ENCODE data around the gene PCDHGA7. TPM values are rescaled to one million over a fixed set of nuclear protein-coding genes. Genes with fewer than 3 reads are reported as not detected.

PCDHGA7 gene
- total RNA-seq, 4 donors from 2014 or later = 5.1 to 9.8 (median 7.8) TPM

Other genes starting within 250 kb of the PCDHGA7 start
- 10 to 100 TPM in 2 of 4 donors, 1 to 10 TPM in 2; 7.1 to 21.4 (median 11.1) TPM for gene PCDHB5, start 247.5 kb upstream of the PCDHGA7 start, total RNA-seq
- 1 to 10 TPM in 2 of 4 donors, under 1 TPM in 2; 0.13 to 2.4 (median 0.71) TPM for gene PCDHB6, start 232.7 kb upstream of the PCDHGA7 start, total RNA-seq
- 1 to 10 TPM in 3 of 4 donors, under 1 TPM in 1; 0.67 to 2.8 (median 2.1) TPM for gene PCDHB7, start 210.1 kb upstream of the PCDHGA7 start, total RNA-seq
- 1 to 10 TPM in 3 of 4 donors, under 1 TPM in 1; 0.67 to 2.6 (median 1.8) TPM for gene PCDHB8, start 205.0 kb upstream of the PCDHGA7 start, total RNA-seq
- gene PCDHB16, start 200.4 kb upstream of the PCDHGA7 start, total RNA-seq = 1 to 10 TPM; 3.5 to 4.8 (median 4.1) TPM
- gene PCDHB9, start 195.6 kb upstream of the PCDHGA7 start, total RNA-seq = 1 to 10 TPM; 2.0 to 3.9 (median 3.0) TPM
- 1 to 10 TPM; 1.6 to 3.1 (median 2.4) TPM for gene PCDHB10, start 190.4 kb upstream of the PCDHGA7 start, total RNA-seq
- 1 to 10 TPM; 2.0 to 3.4 (median 2.5) TPM for gene PCDHB11, start 183.1 kb upstream of the PCDHGA7 start, total RNA-seq
- 1 to 10 TPM; 1.1 to 3.6 (median 2.4) TPM for gene PCDHB12, start 174.0 kb upstream of the PCDHGA7 start, total RNA-seq
- gene PCDHB13, start 168.8 kb upstream of the PCDHGA7 start, total RNA-seq = 1 to 10 TPM; 4.0 to 7.2 (median 5.2) TPM
- gene PCDHB14, start 159.4 kb upstream of the PCDHGA7 start, total RNA-seq = 1 to 10 TPM; 3.5 to 6.5 (median 4.0) TPM
- gene PCDHB15, start 137.3 kb upstream of the PCDHGA7 start, total RNA-seq = 1 to 10 TPM; 3.8 to 6.8 (median 5.5) TPM
- 1 to 10 TPM in 2 of 4 donors, not detected in 2; 1.6 to 4.5 TPM for gene SLC25A2, start 78.7 kb upstream of the PCDHGA7 start, total RNA-seq
- 10 to 100 TPM; 48.0 to 72.6 (median 60.9) TPM for gene TAF7, start 62.0 kb upstream of the PCDHGA7 start, total RNA-seq
- gene PCDHGA1, start 52.2 kb upstream of the PCDHGA7 start, total RNA-seq = 1 to 10 TPM in 2 of 4 donors, under 1 TPM in 2; 0.40 to 1.3 (median 0.87) TPM
- 1 to 10 TPM; 4.3 to 6.4 (median 5.6) TPM for gene PCDHGA2, start 44.0 kb upstream of the PCDHGA7 start, total RNA-seq
- gene PCDHGA3, start 38.9 kb upstream of the PCDHGA7 start, total RNA-seq = 1 to 10 TPM; 3.0 to 4.7 (median 4.1) TPM
- gene PCDHGB1, start 32.6 kb upstream of the PCDHGA7 start, total RNA-seq = 1 to 10 TPM; 3.9 to 7.5 (median 6.0) TPM
- 1 to 10 TPM; 3.5 to 7.7 (median 4.4) TPM for gene PCDHGA4, start 27.7 kb upstream of the PCDHGA7 start, total RNA-seq
- 1 to 10 TPM; 4.4 to 7.6 (median 6.6) TPM for gene PCDHGB2, start 22.7 kb upstream of the PCDHGA7 start, total RNA-seq
- 1 to 10 TPM; 3.5 to 5.3 (median 4.2) TPM for gene PCDHGA5, start 18.6 kb upstream of the PCDHGA7 start, total RNA-seq
- gene PCDHGB3, start 12.5 kb upstream of the PCDHGA7 start, total RNA-seq = 1 to 10 TPM; 5.1 to 9.2 (median 5.8) TPM
- 1 to 10 TPM; 5.6 to 7.3 (median 5.8) TPM for gene PCDHGA6, start 8.9 kb upstream of the PCDHGA7 start, total RNA-seq
- 10 to 100 TPM; 10.4 to 12.5 (median 10.4) TPM for gene PCDHGB4, start 5.0 kb downstream of the PCDHGA7 start, total RNA-seq
- gene PCDHGA8, start 9.9 kb downstream of the PCDHGA7 start, total RNA-seq = 1 to 10 TPM; 2.9 to 5.8 (median 4.7) TPM
- gene PCDHGB5, start 15.2 kb downstream of the PCDHGA7 start, total RNA-seq = 10 to 100 TPM; 17.2 to 22.6 (median 20.2) TPM
- 10 to 100 TPM in 3 of 4 donors, 1 to 10 TPM in 1; 9.7 to 12.1 (median 11.0) TPM for gene PCDHGA9, start 20.0 kb downstream of the PCDHGA7 start, total RNA-seq
- 10 to 100 TPM in 3 of 4 donors, 1 to 10 TPM in 1; 9.5 to 11.4 (median 10.9) TPM for gene PCDHGB6, start 25.3 kb downstream of the PCDHGA7 start, total RNA-seq
- gene PCDHGA10, start 30.2 kb downstream of the PCDHGA7 start, total RNA-seq = 10 to 100 TPM in 1 of 4 donors, 1 to 10 TPM in 3; 8.7 to 17.1 (median 9.3) TPM
- 10 to 100 TPM in 3 of 4 donors, 1 to 10 TPM in 1; 9.5 to 19.7 (median 11.3) TPM for gene PCDHGB7, start 34.9 kb downstream of the PCDHGA7 start, total RNA-seq
- gene PCDHGA11, start 38.3 kb downstream of the PCDHGA7 start, total RNA-seq = 1 to 10 TPM; 8.0 to 9.5 (median 8.2) TPM
- gene PCDHGA12, start 47.8 kb downstream of the PCDHGA7 start, total RNA-seq = 10 to 100 TPM in 2 of 4 donors, 1 to 10 TPM in 2; 9.4 to 13.5 (median 10.7) TPM
- 10 to 100 TPM; 24.7 to 31.5 (median 27.6) TPM for gene PCDHGC3, start 93.2 kb downstream of the PCDHGA7 start, total RNA-seq
- gene PCDHGC4, start 102.3 kb downstream of the PCDHGA7 start, total RNA-seq = 10 to 100 TPM in 1 of 4 donors, 1 to 10 TPM in 3; 2.5 to 10.7 (median 4.8) TPM
- gene PCDHGC5, start 106.3 kb downstream of the PCDHGA7 start, total RNA-seq = 1 to 10 TPM; 1.8 to 3.4 (median 2.1) TPM
- 100 to 1,000 TPM in 1 of 4 donors, 10 to 100 TPM in 3; 82.1 to 103 (median 89.7) TPM for gene DIAPH1, start 236.3 kb downstream of the PCDHGA7 start, total RNA-seq

Data from thyroid gland (tissue), 4 donors.